ENCODE results near the gene HSD3B7.
"Not testable (repeated sequence)": the region's sequence is repeated elsewhere in the genome, so short reads cannot be mapped to it uniquely, and the experiment has no call there.

Gene HSD3B7

GRCh38 chr16:30984669-30985400 is at the start of gene HSD3B7:
Gene HSD3B7 (plus strand): TSS chr16:30985207. CDS start chr16:30985659, 452 bp downstream.
- no peak for FAIRE-seq

DNA sequence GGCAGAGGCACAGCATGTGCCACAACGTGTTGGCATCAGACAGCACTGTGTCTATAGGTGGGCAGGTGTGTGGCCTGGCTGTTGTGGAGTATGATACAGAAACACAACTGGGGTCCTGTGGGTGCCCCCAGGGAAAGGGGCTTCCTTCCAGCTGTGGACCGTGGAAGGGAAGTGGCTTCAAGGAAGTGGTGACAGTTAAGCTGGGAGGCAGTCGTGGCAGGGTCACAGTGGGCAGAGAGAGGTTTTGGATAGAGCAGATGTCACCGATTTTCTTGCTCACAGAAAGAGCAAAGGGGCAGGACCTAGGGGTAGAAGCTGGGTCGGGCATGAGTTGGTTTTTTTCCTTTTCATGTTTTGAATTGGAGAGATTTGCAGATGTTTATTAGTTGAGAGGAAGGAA is 47.3 kb upstream of the HSD3B7 start:
- FAIRE-seq = no peak

DNA sequence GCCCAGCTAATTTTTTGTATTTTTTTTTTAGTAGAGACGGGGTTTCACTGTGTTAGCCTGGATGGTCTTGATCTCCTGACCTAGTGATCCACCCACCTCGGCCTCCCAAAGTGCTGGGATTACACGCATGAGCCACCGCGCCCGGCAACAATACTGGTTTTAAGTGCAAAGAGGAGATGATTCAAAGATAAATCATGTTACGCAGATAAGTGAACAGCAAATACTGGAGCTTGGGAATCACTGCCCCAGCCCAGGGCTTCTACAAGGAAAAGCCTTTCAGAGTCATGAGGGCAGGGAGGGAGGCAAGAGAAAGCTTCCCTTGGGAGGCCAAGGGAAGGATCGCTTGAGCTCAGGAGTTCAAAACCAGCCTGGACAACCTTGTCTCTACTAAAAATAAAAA is 45.4 kb upstream of the HSD3B7 start:
- not testable (repeated sequence) for FAIRE-seq

DNA sequence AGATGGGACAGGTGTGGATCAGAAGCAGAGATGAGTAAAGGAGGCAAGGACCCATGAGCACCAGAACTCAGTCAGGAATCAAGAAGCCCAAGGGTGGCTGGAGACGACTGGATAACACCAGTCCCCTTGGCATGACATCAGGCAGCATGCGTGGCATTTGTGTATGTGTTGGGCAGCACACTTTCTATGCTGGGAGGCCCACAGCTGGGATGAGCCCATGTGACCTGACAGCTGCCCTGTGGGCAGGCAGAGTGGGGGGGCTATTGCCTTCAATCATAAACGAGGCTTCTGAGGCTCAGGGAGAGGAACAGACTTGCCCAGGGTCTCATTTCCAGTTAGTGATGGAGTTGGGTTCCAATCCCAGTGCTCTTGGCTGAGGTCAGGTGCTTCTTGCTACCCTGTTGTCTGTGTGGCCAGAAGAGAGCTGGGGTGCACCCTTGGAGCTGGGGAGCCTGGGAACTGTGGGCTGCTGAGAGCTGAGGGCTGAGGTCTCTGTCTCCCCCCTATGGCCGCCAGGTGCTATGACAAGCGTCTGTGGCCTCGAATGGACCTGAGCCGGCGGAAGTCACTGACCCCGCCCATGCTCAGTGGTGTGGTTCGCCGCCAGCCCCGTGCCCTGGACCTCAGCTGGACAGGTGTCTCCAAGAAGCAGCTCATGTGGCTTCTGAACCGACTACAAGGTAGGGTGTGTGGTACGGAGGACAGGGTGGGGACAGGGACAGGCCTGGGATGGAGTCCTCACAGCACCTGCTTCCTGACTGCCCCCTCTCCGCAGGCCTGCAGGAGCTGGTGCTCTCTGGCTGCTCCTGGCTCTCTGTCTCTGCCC is 43.2 kb upstream of the HSD3B7 start:
- FAIRE-seq = no peak

DNA sequence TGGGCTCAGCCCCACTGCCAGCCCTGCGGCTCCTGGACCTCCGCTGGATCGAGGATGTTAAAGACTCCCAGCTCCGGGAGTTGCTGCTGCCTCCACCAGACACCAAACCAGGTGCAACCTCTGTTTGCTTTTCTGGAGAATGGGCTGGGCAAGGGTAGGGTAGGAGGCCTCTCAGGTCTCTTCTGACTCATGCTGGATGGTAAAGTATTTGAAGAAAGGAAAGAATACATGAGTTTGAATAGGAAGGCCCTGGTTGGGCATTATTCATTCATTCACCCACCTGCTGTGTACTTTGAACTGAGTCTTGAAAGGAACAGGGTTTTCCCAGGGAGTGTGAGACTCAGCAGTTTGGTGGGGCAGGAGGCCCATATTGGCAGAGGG is 42.6 kb upstream of the HSD3B7 start:
- no peak for FAIRE-seq

DNA sequence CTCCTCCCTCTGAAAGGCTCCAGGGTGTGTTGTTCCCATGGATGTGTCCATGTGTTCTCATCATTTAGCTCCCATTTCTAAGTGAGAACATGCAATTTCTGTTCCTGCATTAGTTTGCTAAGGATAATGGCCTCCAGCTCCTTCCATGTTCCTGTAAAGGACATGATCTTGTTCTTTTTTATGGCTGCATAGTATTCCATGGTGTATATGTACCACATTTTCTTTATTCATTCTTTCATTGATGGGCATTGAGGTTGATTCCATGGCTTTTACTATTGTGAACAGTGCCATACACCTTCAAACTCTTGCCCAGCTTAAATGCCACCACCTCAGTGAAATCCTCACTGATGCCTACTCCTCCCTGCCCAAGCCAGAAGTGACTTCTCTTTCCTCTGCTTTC is 40.7 kb upstream of the HSD3B7 start:
- FAIRE-seq = no peak

GRCh38 chr16:30946671-30947540 is 38.1 kb upstream of the HSD3B7 start:
- FAIRE-seq = no peak

GRCh38 chr16:30947541-30947858 is 37.5 kb upstream of the HSD3B7 start:
- no peak for FAIRE-seq

DNA sequence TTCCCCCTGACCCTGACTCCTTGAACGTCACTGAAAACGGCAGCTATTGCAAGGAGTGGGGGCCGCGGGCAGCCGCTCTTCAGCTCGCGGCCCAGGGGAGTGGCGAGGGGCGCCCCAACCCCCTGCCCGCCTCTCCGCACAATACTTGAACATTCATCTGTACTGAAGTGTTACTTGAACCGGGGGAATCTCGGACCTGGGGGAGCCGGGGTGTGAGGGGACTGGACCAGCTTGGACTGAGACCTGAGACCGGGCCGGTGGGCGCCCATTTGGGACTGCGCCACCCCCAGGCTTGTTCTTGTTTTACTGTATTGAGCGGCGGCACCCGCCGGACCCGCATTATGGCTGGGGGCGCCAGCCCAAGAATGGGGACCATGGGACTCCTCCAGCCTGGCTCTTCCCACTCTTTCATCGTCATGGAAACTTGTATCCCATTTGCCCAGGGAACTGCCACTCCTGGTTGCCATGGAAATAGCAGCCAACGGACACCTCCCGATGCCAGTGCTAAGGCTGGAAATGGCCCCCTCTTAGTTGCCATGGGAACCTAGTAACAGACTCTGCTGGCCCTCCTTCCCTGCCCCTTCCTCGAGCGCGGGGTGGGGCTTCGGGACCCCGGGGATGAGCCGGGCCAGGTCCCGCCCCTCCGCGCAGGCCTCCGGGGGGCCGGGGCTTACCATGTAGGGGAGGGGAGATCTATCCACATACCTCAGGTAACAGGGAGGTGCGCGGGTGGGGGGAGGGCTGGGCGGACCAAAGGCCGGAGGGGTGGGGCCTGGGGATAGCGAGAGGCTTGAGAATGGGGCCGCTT is 36.9 kb upstream of the HSD3B7 start:
- peak; percentile 76 for FAIRE-seq

GRCh38 chr16:30948667-30949649 is 36.0 kb upstream of the HSD3B7 start, which contains the start of gene ORAI3:
Gene ORAI3 (plus strand): TSS chr16:30949068. CDS start chr16:30949290, 222 bp downstream.
- FAIRE-seq = no peak

DNA sequence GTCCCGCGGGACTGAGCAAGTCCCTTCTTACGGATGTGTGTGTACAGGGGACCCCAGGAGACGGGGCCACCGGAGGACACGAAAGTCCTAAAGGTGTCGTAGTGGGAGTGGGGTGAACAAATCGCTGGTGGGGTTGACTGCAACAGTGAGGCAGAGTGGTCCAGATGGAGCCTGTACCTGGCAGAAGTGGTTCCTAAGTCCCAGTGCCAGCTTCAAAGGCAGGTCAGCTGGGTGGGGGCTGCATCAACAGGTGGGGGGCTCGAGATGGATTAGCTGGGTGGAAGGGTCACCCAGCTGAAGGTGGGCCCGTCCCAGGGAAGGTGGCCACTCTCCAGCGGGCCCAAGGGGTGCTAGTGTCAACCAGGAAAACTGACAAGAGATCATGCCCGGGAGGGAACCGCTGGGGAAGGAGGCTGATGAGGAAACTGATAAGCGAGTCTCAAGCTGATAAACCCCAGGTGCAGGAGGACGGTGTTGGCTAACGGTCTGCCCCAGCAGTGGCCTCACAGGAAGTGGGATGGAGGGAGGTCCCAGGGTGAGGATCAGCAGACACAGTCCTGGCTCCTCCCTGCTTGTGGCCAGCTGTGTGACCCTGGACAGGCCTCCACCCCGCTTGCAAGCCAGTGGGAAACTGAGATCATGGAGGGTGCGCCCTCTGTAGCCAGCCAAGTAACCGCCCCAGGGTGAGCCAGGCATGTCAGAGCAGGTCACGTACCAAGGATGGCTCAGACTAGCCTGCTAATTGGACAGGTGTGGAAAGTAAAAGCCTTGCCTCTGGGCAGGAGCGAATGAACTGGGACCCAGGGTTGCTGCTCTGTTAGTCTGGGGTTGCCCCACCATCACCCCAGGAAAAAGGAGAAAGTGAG is 35.1 kb upstream of the HSD3B7 start:
- FAIRE-seq = no peak

- FAIRE-seq = no peak
These were observed 34.4 kb upstream of the HSD3B7 start for GRCh38 chr16:30950516-30951065.

DNA sequence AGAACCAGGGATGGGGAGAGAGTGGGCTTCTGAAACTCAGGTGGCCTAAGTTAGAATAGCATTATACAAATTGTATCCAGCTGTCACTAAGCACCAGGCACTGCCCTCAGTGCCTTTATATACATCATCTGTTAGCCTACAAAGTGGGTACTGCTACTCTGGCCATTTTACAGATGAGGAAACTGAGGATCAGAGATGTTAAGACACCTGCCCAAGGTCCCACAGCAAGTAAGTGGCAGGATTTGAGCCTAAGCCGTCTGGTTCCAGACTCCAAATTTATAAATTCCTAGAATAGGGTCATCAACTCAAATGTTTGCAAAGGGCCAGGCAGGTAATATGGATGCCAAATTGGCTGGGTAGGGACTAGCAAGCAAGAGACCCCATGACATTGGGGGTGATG is 33.8 kb upstream of the HSD3B7 start:
- FAIRE-seq = no peak

DNA sequence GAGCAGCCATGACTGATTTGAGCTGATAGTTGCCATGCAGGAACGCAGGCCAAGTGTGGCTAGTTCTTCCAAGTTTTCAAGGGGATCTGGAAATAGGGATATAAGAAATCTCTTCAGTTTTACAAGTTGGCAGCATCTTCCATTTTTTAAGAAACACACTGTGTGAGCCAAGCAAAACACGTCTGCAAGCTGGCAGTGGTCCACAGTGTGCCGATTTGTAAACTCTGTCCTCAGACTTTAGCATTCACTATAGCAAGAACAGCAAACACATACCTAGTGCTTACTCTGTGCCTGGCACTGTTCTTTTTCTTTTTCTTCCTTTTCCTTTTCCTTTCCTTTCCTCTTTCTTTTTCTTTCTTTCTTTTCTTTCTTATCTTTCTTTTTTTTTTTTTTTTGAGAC is 33.3 kb upstream of the HSD3B7 start:
- no peak for FAIRE-seq

- no peak for FAIRE-seq
These were observed 31.9 kb upstream of the HSD3B7 start for GRCh38 chr16:30953111-30953510.

- no peak for FAIRE-seq
These were observed 31.4 kb upstream of the HSD3B7 start for GRCh38 chr16:30953511-30954124.

GRCh38 chr16:30954993-30955392 is 30.0 kb upstream of the HSD3B7 start:
- FAIRE-seq = no peak

- no peak for FAIRE-seq
These were observed 28.2 kb upstream of the HSD3B7 start for GRCh38 chr16:30956601-30957455.
